ENCODE data around the gene SMAD7. TPM values are rescaled to one million over a fixed set of nuclear protein-coding genes. Genes with fewer than 3 reads are reported as not detected.

SMAD7 gene
- total RNA-seq, 4 donors from 2014 or later: 9.1 to 13.4 (median 10.8) TPM

DNA sequence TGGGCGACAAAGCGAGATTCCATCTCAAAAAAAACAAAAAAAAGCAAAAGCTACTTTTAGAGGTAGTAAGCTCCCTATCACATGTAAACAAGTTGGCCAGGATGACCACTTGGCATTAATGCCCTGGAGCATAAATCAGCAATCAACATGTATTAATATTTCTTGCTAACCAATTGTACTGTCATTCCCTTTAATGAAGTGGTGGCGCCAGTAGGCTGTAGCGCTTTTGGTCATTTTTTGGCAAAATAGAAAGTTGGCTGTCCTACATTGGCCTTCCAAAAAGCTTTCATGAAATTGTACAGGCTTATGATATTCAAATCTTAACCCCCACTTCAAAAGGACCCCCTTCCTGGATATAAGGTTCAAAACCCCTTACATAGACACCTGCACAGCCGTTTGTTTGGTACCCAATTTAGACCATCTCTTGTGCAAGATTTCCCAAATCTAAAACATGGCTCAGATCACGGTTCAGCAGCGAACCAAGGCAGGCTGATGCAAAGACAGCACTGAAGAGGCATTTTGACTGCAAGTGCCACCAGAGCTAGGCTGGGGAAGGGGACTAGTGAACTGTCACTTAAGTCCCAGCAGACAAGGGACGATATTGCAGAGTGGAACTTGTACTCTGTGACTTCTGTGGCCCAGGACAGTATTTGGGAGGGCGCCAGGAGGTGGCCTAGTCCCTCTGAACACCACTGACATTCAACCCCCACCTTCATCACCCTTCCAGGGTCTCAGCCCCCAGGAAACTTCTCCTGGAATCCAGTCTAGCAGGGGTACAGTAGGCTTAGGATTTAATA, 31.9 kb downstream of the SMAD7 start:
- ATAC-seq (no peak), DNase-seq (no peak)
- H3K27me3 ChIP-seq: no peaks in the 10 kb centered on the region
- no peak for TF ChIP-seq POLR2A (IDR thresholded peaks at IDR 0.05)
- TF ChIP-seq, protein P1, sequence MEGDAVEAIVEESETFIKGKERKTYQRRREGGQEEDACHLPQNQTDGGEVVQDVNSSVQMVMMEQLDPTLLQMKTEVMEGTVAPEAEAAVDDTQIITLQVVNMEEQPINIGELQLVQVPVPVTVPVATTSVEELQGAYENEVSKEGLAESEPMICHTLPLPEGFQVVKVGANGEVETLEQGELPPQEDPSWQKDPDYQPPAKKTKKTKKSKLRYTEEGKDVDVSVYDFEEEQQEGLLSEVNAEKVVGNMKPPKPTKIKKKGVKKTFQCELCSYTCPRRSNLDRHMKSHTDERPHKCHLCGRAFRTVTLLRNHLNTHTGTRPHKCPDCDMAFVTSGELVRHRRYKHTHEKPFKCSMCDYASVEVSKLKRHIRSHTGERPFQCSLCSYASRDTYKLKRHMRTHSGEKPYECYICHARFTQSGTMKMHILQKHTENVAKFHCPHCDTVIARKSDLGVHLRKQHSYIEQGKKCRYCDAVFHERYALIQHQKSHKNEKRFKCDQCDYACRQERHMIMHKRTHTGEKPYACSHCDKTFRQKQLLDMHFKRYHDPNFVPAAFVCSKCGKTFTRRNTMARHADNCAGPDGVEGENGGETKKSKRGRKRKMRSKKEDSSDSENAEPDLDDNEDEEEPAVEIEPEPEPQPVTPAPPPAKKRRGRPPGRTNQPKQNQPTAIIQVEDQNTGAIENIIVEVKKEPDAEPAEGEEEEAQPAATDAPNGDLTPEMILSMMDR (IDR thresholded peaks at IDR 0.05 in 4 of 5, conservative IDR thresholded peaks at IDR 0.05 in 1 of 5): no peak
- peaks cover 8 to 22% of the 10 kb centered on the region in 2 donors for H3K4me1 ChIP-seq
- H3K36me3 ChIP-seq: peaks cover 0 to 15% of the 10 kb centered on the region in 2 donors
- H3K27ac ChIP-seq: no peak overlapping the region
- in situ Hi-C loops (cut with MboI; ENCODE audit: low sequenced_read_pairs in 4 of 4) (no loop called here), intact Hi-C loops (cut with DNase I; ENCODE audit: low total_unique reads) (no loop called here)
- no peaks in the 10 kb centered on the region for H3K9me3 ChIP-seq
- H3K4me3 ChIP-seq: no peak overlapping the region

DNA sequence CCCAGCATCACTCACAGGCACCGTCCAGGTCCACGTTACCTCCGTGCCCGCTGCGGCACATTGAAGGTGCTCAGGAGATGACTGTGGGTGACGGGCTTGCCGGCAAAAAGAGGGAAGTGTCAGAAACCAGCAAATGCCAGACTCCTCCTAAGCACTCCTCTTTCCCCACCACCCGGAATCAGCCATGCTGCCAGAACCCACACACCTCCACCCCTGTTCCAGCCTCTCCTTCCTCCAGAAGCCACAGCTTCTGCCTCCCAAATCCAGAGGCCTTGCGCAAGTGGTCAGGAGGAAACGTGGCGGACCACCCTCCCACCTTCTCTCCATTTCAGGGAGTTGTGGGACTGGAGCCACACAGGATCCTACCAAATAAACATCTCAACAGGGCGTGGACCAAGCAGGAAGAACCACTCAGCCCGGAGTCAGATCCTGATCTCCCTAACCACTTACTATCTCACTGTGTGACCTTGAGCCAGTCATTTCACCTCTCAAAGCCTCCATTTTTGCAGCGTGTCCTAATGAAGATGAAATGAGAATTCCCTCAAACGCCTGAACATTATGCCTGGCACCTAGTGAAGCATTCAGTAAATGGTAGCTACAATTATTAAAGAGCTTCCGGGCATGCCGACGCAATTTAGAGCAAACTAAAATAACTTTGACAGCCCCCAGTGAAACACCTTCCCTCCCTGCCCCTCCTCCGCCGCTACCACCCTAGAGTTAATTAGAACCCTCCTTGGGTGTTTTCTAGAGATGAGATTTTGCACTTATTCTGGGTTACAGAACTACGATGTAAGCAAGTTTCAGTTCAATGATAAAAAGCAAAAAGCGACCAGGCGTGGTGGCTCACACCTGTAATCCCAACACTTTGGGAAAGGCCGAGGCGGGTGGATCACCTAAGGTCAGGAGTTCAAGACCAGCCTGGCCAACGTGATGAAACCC, 32.9 kb downstream of the SMAD7 start:
- DNase-seq: no peak
- Histone ChIP-seq H3K36me3 (peaks cover 0 to 15% of the 10 kb centered on the region in 2 donors), H3K9me3 (no peaks in the 10 kb centered on the region), H3K4me1 (peaks cover 5 to 12% of the 10 kb centered on the region in 2 donors), H3K4me3 (no peak overlapping the region), H3K27ac (no peak overlapping the region), H3K27me3 (no peaks in the 10 kb centered on the region)
- intact Hi-C loops (cut with DNase I; ENCODE audit: low total_unique reads): no loop called here
- in situ Hi-C loops (cut with MboI; ENCODE audit: low sequenced_read_pairs in 4 of 4): no loop called here
- TF ChIP-seq, protein P1 (IDR thresholded peaks at IDR 0.05 in 4 of 5, conservative IDR thresholded peaks at IDR 0.05 in 1 of 5): no peak
- TF ChIP-seq POLR2A (IDR thresholded peaks at IDR 0.05): no peak
- ATAC-seq: no peak

DNA sequence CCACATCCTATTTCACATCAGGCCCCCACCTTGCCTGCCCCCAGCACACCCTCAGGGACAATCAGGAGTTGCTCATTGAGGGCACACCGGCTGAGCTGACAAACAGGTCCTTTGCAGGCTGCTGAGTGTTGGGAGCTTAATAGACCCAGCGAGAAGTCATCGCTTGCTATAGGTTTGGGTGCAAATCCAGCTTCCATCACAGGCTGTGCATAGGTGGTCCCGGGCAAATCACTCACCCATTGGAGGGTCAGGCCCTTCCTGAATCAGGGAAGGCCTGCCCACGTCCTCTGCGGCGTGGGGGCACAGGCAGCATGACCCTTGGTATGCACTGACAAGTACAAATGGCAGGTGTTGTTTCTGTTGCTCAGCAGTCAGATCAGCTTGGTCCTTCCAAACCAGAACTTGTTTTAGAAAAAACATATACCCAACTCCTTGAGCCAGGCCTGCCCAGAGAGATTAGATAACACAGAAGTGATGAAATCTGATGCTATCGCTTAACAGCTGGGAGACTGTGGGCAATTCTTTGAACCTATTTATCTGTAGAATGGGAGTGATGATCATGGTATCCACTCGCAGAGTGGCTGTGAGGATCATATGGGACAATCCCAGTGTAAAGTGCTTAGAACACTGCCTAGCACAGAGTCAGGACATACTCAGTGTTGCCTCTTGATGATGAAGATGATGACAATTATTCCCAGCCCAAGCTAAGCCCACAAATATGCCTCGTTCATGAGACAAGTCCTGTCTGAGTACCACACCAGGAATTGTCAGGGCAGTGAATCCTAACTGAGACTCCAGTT, 34.9 kb downstream of the SMAD7 start:
- no peak for ATAC-seq
- Histone ChIP-seq H3K4me1 (no peaks in the 10 kb centered on the region), H3K9me3 (no peaks in the 10 kb centered on the region), H3K27ac (no peak overlapping the region), H3K36me3 (peaks cover 0 to 8% of the 10 kb centered on the region in 2 donors), H3K27me3 (no peaks in the 10 kb centered on the region), H3K4me3 (no peak overlapping the region)
- TF ChIP-seq, protein P1 (IDR thresholded peaks at IDR 0.05 in 4 of 5, conservative IDR thresholded peaks at IDR 0.05 in 1 of 5): no peak
- TF ChIP-seq POLR2A (IDR thresholded peaks at IDR 0.05): no peak
- in situ Hi-C loops (cut with MboI; ENCODE audit: low sequenced_read_pairs in 4 of 4) (no loop called here), intact Hi-C loops (cut with DNase I; ENCODE audit: low total_unique reads) (no loop called here)
- DNase-seq: no peak

DNA sequence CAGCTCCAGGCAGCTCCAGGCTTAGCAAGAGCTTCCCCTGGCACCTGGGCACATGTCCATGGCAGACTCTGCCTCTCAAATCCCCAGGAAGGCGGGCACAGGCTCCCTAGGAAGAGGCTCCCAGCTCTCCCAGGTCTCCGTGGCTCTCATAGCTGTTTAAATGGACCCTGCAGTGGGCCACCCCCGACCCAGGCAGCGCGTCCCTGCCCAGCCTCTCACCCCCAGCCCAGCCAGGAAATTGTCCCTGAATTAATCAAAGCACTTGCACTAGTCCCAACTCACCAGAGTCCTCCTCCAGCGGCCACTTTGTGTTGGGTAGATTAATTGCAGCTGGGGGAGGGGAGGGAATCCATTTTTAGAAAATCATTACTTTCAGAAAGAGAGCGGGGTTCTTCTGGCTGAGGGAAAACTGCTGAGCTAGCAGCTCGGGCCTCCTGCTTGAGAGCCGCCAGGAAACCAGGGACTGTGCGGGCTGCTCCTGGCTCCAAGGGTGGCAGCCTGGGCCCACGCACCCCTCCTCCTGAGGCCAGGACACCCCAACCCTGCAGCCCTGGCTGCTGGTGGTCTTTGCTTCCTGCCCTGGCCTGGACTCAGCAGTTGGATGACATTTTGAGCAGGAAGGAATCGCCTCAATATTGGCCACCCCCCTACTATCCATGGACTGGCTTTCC, 36.0 kb downstream of the SMAD7 start:
- TF ChIP-seq, protein P1 (IDR thresholded peaks at IDR 0.05 in 4 of 5, conservative IDR thresholded peaks at IDR 0.05 in 1 of 5): no peak
- TF ChIP-seq POLR2A (IDR thresholded peaks at IDR 0.05): no peak
- no peak overlapping the region for H3K27ac ChIP-seq
- H3K9me3 ChIP-seq: no peaks in the 10 kb centered on the region
- H3K27me3 ChIP-seq: no peaks in the 10 kb centered on the region
- DNase-seq (no peak), ATAC-seq (no peak)
- in situ Hi-C loops (cut with MboI; ENCODE audit: low sequenced_read_pairs in 4 of 4) (no loop called here), intact Hi-C loops (cut with DNase I; ENCODE audit: low total_unique reads) (no loop called here)
- H3K4me3 ChIP-seq: no peak overlapping the region
- no peaks in the 10 kb centered on the region for H3K36me3 ChIP-seq
- H3K4me1 ChIP-seq: no peaks in the 10 kb centered on the region

Measured in gastrocnemius medialis (tissue), 4 donors.